ENCODE data around the gene CD151. TPM values are rescaled to one million over a fixed set of nuclear protein-coding genes. Genes with fewer than 3 reads are reported as not detected.

Gene CD151
- total and polyA plus RNA-seq, 5 experiments from 2014 or later: 9.4 to 24.3 (median 11.2) TPM

DNA sequence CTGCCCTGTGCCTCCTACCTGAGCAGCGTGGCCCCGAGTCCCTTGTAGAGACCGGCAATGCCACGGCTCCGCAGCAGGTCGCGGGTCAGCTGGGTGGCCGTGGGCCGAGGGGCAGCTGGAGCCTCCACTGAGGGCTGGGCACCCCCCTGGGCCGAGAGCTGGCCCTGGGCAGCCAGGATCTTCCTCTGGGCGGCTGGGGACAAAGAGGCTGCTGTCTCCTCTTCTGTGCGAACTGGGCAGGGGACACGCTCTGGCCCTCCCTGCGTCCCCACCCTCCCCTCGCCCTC, 40.3 kb upstream of the CD151 start:
- DNase-seq (no peak), ATAC-seq (no peak)
- no peak overlapping the region for H3K27ac Mint-ChIP-seq
- H3K4me1 Mint-ChIP-seq: peaks cover 6 to 29% (median 29%) of the 10 kb centered on the region in 4 donors
- H3K9me3 Mint-ChIP-seq: no peaks in the 10 kb centered on the region
- peaks cover 0 to 16% (median 4%) of the 10 kb centered on the region in 3 donors for H3K36me3 Mint-ChIP-seq
- H3K27me3 Mint-ChIP-seq: peaks cover 0 to 5% (median 0%) of the 10 kb centered on the region in 5 donors
- H3K4me3 Mint-ChIP-seq: no peak overlapping the region
- POLR2A ChIA-PET: interaction anchor here (0.6 to 1.2 kb wide), 3 partner anchors 9 to 1542 kb away, joined by 3 to 4 read pairs (median 3); no protein-coding TSS in a partner anchor

DNA sequence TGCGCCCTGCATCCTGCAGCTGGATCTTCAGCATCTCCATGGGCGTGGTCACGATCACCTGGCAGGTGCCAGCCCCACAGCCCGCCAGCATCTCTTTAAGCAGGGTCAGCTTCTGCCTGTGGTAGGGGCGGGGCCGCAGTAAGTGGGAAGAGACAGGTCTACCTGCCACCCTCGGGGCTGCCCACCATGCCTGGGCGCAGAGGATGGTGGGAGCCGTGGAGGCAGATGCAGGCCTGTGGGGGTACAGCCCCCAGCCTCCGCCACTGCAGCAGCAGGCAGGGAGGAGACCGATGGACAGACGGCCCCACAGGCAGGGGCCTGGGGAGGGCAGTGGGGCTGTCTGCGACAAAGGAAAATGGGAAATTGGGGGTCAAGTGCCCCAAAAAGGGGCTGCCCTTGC, 39.9 kb upstream of the CD151 start:
- Mint-ChIP-seq H3K4me3 (peak overlapping the region in 1 of 10 donors; percentile 38), H3K27ac (no peak overlapping the region)
- POLR2A ChIA-PET: interaction anchor here (0.6 to 1.2 kb wide), 4 partner anchors 10 to 1542 kb away, joined by 3 to 5 read pairs (median 4); partner anchors contain the start of gene GATD1

DNA sequence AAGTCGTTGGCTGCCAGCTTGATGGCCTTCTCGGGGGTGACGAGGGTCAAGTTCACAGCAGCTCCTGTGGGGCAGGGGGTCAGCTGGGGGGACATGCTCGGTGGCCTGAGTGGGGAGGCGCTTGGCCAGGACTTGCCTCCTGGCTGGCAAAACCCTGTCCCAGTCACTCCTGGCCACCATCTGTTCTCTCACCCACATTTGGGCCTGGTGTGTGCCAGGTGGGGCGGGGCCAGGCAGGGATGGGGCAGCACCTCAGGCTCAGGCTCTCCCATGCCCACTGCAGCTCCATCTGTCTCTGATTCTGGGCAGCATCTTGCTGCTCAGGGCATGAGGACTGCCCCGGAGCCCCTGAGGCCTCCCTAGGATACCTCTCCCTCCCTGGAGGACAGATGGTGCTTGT, 39.2 kb upstream of the CD151 start:
- no peaks in the 10 kb centered on the region for H3K9me3 Mint-ChIP-seq
- peaks cover 0 to 5% (median 0%) of the 10 kb centered on the region in 5 donors for H3K27me3 Mint-ChIP-seq
- POLR2A ChIA-PET: interaction anchor here (1.0 to 1.2 kb wide), 2 partner anchors 10 to 16 kb away, joined by 3 to 5 read pairs; partner anchors contain the start of gene GATD1
- H3K36me3 Mint-ChIP-seq: peaks cover 0 to 16% (median 4%) of the 10 kb centered on the region in 3 donors
- peak overlapping the region in 6 of 10 donors; percentile 6 to 76 (median 26) for H3K4me3 Mint-ChIP-seq
- no peak overlapping the region for H3K27ac Mint-ChIP-seq
- ATAC-seq (no peak), DNase-seq (no peak)
- peaks cover 4 to 24% (median 22%) of the 10 kb centered on the region in 4 donors for H3K4me1 Mint-ChIP-seq

More for the DNA sequence above, 39.9 kb upstream of the CD151 start:
- Mint-ChIP-seq H3K27me3 (peaks cover 0 to 5% (median 0%) of the 10 kb centered on the region in 5 donors), H3K9me3 (no peaks in the 10 kb centered on the region), H3K4me1 (peaks cover 4 to 27% (median 26%) of the 10 kb centered on the region in 4 donors), H3K36me3 (peaks cover 0 to 16% (median 4%) of the 10 kb centered on the region in 3 donors)
- no peak for ATAC-seq
- DNase-seq: no peak

DNA sequence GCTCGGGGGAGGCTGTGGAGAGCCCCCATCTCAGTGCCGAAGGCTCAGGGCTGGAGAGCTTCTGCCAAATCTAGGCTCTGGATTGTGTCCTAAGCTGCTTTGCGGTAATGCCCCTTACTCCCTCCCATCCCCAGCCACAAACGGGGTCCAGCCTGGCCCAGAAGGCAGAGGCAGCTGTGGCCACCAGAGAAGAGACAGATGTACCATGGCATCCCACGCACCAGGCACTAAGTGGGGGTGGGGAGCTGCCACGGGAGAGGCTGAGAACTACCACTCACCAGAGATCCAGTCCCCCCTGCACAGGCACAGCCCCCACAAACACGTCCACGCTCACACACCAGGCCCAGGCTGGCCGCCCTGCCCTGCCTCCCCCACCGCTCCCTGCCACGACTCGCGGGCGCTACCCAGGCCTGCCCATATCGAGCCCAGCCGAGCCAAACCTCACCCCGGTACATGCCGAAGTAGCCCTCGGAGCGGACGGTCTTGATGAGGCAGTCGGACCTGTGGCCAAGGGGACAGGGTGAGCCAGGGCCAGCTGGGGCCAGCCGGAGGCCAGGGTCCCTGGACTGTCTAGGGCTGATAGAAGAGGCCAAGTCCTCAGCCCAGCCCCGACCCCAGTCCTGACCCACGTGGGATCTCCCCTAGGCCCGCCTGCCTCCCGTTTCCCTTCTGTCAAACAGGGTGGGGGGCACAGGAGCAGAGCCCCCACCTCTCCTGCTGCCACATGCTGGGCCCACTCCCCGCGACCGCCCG, 38.6 kb upstream of the CD151 start:
- Mint-ChIP-seq H3K27me3 (peaks cover 0 to 1% (median 0%) of the 10 kb centered on the region in 5 donors), H3K9me3 (no peaks in the 10 kb centered on the region), H3K4me1 (peaks cover 4 to 21% (median 19%) of the 10 kb centered on the region in 4 donors), H3K27ac (no peak overlapping the region), H3K36me3 (peaks cover 0 to 16% (median 4%) of the 10 kb centered on the region in 3 donors), H3K4me3 (peak overlapping the region; percentile 14 to 94 (median 40))
- POLR2A ChIA-PET: interaction anchor here (0.8 to 1.4 kb wide), 3 partner anchors 9 to 35 kb away, joined by 3 to 5 read pairs (median 3); partner anchors contain the start of gene GATD1
- no peak for DNase-seq
- no peak for ATAC-seq

- DNase-seq (no peak), ATAC-seq (no peak)
- peak overlapping the region; percentile 42 to 97 (median 62) for H3K4me3 Mint-ChIP-seq
- H3K9me3 Mint-ChIP-seq: no peaks in the 10 kb centered on the region
- H3K36me3 Mint-ChIP-seq: peaks cover 0 to 16% (median 4%) of the 10 kb centered on the region in 3 donors
- peak overlapping the region in 1 of 10 donors; percentile 29 for H3K27ac Mint-ChIP-seq
- H3K4me1 Mint-ChIP-seq: peaks cover 4 to 21% (median 19%) of the 10 kb centered on the region in 4 donors
- peaks cover 0 to 1% (median 0%) of the 10 kb centered on the region in 5 donors for H3K27me3 Mint-ChIP-seq
- POLR2A ChIA-PET: interaction anchor here (0.6 to 3.2 kb wide), 12 partner anchors 9 to 1507 kb away, joined by 3 to 29 read pairs (median 7); partner anchors contain the start of genes DEAF1, GATD1, PIDD1 and PNPLA2
Observed at GRCh38 chr11:794766-795633, 37.8 kb upstream of the CD151 start.

DNA sequence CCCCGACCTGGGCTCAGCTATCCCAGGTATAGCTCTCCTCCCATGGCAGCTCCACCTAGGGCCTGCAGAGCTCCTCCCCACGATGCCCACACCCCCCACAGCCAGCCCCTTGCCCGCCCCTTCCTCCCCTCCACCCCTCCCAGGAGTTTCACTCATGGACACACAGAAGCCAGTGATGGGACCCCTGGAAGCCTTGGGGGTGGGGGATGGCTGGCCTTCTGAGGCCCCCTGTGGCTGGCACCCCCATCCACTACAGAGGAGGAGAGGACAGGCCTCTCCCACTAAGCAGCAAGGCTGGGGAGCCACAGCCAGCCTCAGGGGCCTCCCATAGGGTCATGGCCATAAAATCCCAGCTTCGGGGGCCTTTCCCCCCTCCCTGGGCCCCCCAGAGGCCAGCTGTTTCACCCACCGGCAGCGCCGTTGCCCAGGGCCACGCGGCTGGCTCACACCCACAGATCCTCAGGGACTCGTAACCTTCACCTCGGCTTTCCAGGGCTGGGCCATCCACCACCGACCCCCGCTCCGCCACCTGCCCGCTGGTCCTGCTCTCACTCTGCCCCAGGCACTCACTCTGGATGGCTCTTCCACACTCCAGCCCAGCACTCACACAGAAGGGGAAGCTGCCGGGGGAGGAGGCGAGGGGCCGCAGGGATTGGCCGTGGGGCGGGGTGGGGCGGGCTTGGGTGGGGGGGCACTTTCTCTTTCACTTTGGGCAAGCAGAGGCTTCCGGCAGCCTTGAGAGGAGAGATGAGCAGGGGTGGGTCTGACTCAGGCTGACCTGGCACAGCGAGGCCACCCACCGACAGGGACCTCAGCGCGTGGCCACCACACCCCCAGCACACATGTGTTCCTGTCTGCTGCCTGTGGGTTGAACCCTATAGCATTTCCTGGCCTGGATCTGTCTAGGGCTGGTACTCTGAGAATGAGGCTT, 36.9 kb upstream of the CD151 start:
- Mint-ChIP-seq H3K27me3 (peaks cover 0 to 1% (median 0%) of the 10 kb centered on the region in 5 donors), H3K4me3 (peak overlapping the region; percentile 84 to 97 (median 90)), H3K4me1 (peaks cover 4 to 24% (median 19%) of the 10 kb centered on the region in 4 donors), H3K9me3 (no peaks in the 10 kb centered on the region), H3K27ac (peak overlapping the region; percentile 72 to 98 (median 94)), H3K36me3 (peaks cover 0 to 16% (median 4%) of the 10 kb centered on the region in 3 donors)
- ATAC-seq (peak; percentile 38 to 42), DNase-seq (peak; percentile 55 to 87 (median 70))
- POLR2A ChIA-PET: interaction anchor here (0.6 to 3.2 kb wide), 12 partner anchors 9 to 1507 kb away, joined by 3 to 29 read pairs (median 8); partner anchors contain the start of genes DEAF1, GATD1, PIDD1 and PNPLA2

- peaks cover 0 to 12% (median 0%) of the 10 kb centered on the region in 3 donors for H3K36me3 Mint-ChIP-seq
- ATAC-seq (peak in 1 of 2 donors; percentile 1), DNase-seq (no peak)
- peaks cover 4 to 26% (median 19%) of the 10 kb centered on the region in 4 donors for H3K4me1 Mint-ChIP-seq
- H3K27me3 Mint-ChIP-seq: no peaks in the 10 kb centered on the region
- H3K27ac Mint-ChIP-seq: peak overlapping the region; percentile 82 to 98 (median 94)
- H3K4me3 Mint-ChIP-seq: peak overlapping the region; percentile 84 to 97 (median 90)
- POLR2A ChIA-PET: interaction anchor here (1.0 to 3.2 kb wide), 12 partner anchors 8 to 260 kb away, joined by 3 to 29 read pairs (median 8); partner anchors contain the start of genes DEAF1, GATD1, HRAS and LRRC56
- no peaks in the 10 kb centered on the region for H3K9me3 Mint-ChIP-seq
Observed at GRCh38 chr11:796565-797295, 36.0 kb upstream of the CD151 start.

- H3K36me3 Mint-ChIP-seq: peaks cover 0 to 9% (median 0%) of the 10 kb centered on the region in 3 donors
- no peaks in the 10 kb centered on the region for H3K9me3 Mint-ChIP-seq
- H3K27me3 Mint-ChIP-seq: no peaks in the 10 kb centered on the region
- DNase-seq (peak; percentile 62 to 92 (median 82)), ATAC-seq (peak; percentile 63 to 69)
- POLR2A ChIA-PET: interaction anchor here (0.5 to 3.2 kb wide), 12 partner anchors 9 to 261 kb away, joined by 3 to 29 read pairs (median 8); partner anchors contain the start of genes DEAF1, GATD1, HRAS and LRRC56
- peak overlapping the region; percentile 82 to 98 (median 94) for H3K27ac Mint-ChIP-seq
- H3K4me3 Mint-ChIP-seq: peak overlapping the region; percentile 84 to 97 (median 90)
- H3K4me1 Mint-ChIP-seq: peaks cover 4 to 29% (median 19%) of the 10 kb centered on the region in 4 donors
Observed at GRCh38 chr11:797296-798092, 35.3 kb upstream of the CD151 start.

GRCh38 chr11:798093-798713, 34.5 kb upstream of the CD151 start, which contains the start of gene SLC25A22:
TSS of gene SLC25A22 (minus strand) at chr11:798281. CDS start at chr11:795006, 3,275 bp downstream.
- H3K27ac Mint-ChIP-seq: peak within 1 kb of the TSS; percentile 82 to 98 (median 94)
- peaks cover 0 to 3% (median 0%) of the 10 kb centered on the region in 3 donors for H3K36me3 Mint-ChIP-seq
- no peaks in the 10 kb centered on the region for H3K9me3 Mint-ChIP-seq
- peak within 1 kb of the TSS; percentile 84 to 97 (median 90) for H3K4me3 Mint-ChIP-seq
- POLR2A ChIA-PET: interaction anchor here (0.5 to 3.2 kb wide), 9 partner anchors 10 to 262 kb away, joined by 3 to 29 read pairs (median 4); partner anchors contain the start of genes GATD1, HRAS, LRRC56 and PNPLA2
- ATAC-seq (peak; percentile 57 to 58), DNase-seq (peak; percentile 71 to 89 (median 84))
- no peaks in the 10 kb centered on the region for H3K27me3 Mint-ChIP-seq
- peaks cover 4 to 29% (median 20%) of the 10 kb centered on the region in 4 donors for H3K4me1 Mint-ChIP-seq

Data from naive thymus-derived CD8-positive, alpha-beta T cell (primary cell).